ENCODE measurements around the gene IRAK4. TPM values are rescaled to one million over a fixed set of nuclear protein-coding genes. Genes with fewer than 3 reads are reported as not detected.
A peak's percentile ranks its signal among the peaks of the same experiment; 100 is the strongest.

Gene IRAK4
- total RNA-seq, 1 donor from 2014 or later: 7.5 TPM

- ATAC-seq (peak; percentile 86), DNase-seq (ENCODE audit: low spot score) (peak; percentile 77)
Observed at GRCh38 chr12:43835656-43836474, 77.1 kb downstream of the IRAK4 start, which contains the start of gene TMEM117. Gene TMEM117 (plus strand): TSS chr12:43836081.

GRCh38 chr12:43836475-43836989 is 77.8 kb downstream of the IRAK4 start:
- ATAC-seq: peak; percentile 41
- no peak for DNase-seq (ENCODE audit: low spot score)

Other genes with a start within 250 kb of the IRAK4 start
- not detected for gene ADAMTS20, start 206.7 kb upstream of the IRAK4 start, total RNA-seq
- gene PUS7L, start 161 bp upstream of the IRAK4 start, total RNA-seq: 3.5 TPM
- gene TWF1, start 47.4 kb downstream of the IRAK4 start, total RNA-seq: 29.0 TPM
- 2.8 TPM for gene TMEM117, start 77.1 kb downstream of the IRAK4 start, total RNA-seq